Measurements from ENCODE around the gene IGSF9. TPM values are rescaled to one million over a fixed set of nuclear protein-coding genes. Genes with fewer than 3 reads are reported as not detected.
"Not testable (repeated sequence)": the region's sequence is repeated elsewhere in the genome, so short reads cannot be mapped to it uniquely, and the experiment has no call there.

Gene IGSF9
- total and polyA plus RNA-seq, 3 experiments from 2014 or later: 0.04 to 0.11 TPM; not detected in 1

DNA sequence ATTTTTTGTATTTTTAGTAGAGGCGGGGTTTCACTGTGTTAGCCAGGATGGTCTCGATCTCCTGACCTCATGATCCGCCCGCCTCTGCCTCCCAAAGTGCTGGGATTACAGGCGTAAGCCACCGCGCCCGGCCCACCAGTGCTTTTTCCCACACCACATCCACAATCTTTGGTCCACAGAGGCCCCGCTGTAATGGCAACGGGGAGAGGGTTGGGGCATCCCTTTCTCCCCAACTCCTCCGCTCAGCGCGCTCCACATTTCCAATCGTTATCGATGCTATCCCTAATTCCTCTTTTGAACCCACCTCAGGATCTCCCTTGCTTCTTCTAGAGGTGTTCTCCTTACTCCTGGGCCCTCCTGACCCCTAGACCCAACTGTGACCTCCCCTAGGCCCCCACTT is 45.8 kb downstream of the IGSF9 start:
- DNase-seq; H3K4me3 ChIP-seq (ENCODE audit: low read length); H3K36me3 ChIP-seq (ENCODE audit: insufficient read depth, low read length); H3K36me3 Mint-ChIP-seq; H3K4me1 Mint-ChIP-seq; H3K27me3 ChIP-seq (ENCODE audit: insufficient read depth, low read length, poor library complexity, severe bottlenecking); H3K27me3 Mint-ChIP-seq; CTCF ChIA-PET; H3K27ac ChIP-seq (ENCODE audit: low read depth, low read length); H3K4me3 Mint-ChIP-seq; H3K9me3 ChIP-seq (ENCODE audit: low read length); H3K9me3 Mint-ChIP-seq; H3K4me1 ChIP-seq (ENCODE audit: insufficient read depth, low read length): not testable (repeated sequence)
- POLR2A ChIA-PET: interaction anchor here (0.6 kb wide), 1 partner anchor 40 kb away, joined by 3 read pairs; no protein-coding TSS in a partner anchor
- H3K27ac Mint-ChIP-seq: peak overlapping the region in 3 of 8 donors; percentile 33 to 96 (median 60)

DNA sequence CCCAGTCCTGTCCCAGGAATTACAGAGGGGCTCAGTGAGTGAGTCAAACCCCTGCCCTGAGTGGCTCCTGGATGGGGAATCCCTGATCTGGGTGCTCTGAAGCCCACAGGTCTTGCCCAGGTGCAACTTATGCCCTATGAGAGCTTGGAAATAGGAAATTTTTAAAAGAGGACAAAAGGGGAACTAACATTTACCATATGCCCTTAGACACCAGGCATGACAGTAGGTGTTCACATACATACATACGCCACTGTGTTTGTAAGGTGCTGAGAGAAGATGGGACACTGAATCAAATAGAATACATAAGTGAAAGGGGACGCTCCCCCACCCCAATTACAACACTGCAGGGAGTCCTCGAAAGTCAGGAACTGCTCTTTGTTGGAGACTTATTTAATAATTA is 46.9 kb downstream of the IGSF9 start:
- no peak overlapping the region for H3K4me3 Mint-ChIP-seq
- no peaks in the 10 kb centered on the region for H3K36me3 ChIP-seq (ENCODE audit: insufficient read depth, low read length)
- H3K27me3 Mint-ChIP-seq: no peaks in the 10 kb centered on the region
- no peaks in the 10 kb centered on the region for H3K9me3 Mint-ChIP-seq
- DNase-seq: no peak
- H3K27me3 ChIP-seq (ENCODE audit: insufficient read depth, low read length, poor library complexity, severe bottlenecking): no peaks in the 10 kb centered on the region
- no peaks in the 10 kb centered on the region for H3K9me3 ChIP-seq (ENCODE audit: low read length)
- POLR2A ChIA-PET: no interaction called here
- CTCF ChIA-PET: no interaction called here
- H3K4me3 ChIP-seq (ENCODE audit: low read length): no peak overlapping the region
- H3K36me3 Mint-ChIP-seq: peaks cover 0 to 3% (median 0%) of the 10 kb centered on the region in 3 donors
- H3K27ac Mint-ChIP-seq: peak overlapping the region in 2 of 8 donors; percentile 3 to 11
- H3K4me1 ChIP-seq (ENCODE audit: insufficient read depth, low read length): no peaks in the 10 kb centered on the region
- H3K27ac ChIP-seq (ENCODE audit: low read depth, low read length): no peak overlapping the region
- peaks cover 0 to 2% (median 0%) of the 10 kb centered on the region in 3 donors for H3K4me1 Mint-ChIP-seq

DNA sequence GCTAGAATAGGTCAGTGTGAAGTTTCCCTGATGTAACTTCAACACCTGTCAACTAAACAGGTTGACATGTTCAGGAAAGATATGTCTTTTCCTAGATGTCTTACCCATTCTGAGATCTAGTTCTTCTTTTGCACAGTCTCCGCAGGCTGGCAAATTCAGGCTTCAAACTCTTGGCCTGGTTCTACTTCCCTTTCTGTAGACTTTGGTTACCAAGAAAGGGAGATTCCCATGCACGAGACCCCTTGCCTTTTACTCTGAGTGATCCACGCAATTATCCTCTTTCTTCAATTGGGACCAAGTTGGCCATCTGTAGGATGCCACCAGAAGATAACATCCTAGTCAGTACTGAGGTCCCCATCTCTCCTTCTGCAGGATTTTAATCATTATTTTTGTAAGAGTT is 47.5 kb downstream of the IGSF9 start:
- Mint-ChIP-seq H3K4me1 (peaks cover 0 to 2% (median 0%) of the 10 kb centered on the region in 3 donors), H3K9me3 (no peaks in the 10 kb centered on the region), H3K27ac (peak overlapping the region in 1 of 8 donors; percentile 11), H3K36me3 (no peaks in the 10 kb centered on the region), H3K4me3 (no peak overlapping the region), H3K27me3 (no peaks in the 10 kb centered on the region)
- H3K9me3 ChIP-seq (ENCODE audit: low read length): no peaks in the 10 kb centered on the region
- POLR2A ChIA-PET: no interaction called here
- no peaks in the 10 kb centered on the region for H3K36me3 ChIP-seq (ENCODE audit: insufficient read depth, low read length)
- no peak for DNase-seq
- no peaks in the 10 kb centered on the region for H3K4me1 ChIP-seq (ENCODE audit: insufficient read depth, low read length)
- no peak overlapping the region for H3K27ac ChIP-seq (ENCODE audit: low read depth, low read length)
- H3K4me3 ChIP-seq (ENCODE audit: low read length): no peak overlapping the region
- no peaks in the 10 kb centered on the region for H3K27me3 ChIP-seq (ENCODE audit: insufficient read depth, low read length, poor library complexity, severe bottlenecking)
- CTCF ChIA-PET: no interaction called here

DNA sequence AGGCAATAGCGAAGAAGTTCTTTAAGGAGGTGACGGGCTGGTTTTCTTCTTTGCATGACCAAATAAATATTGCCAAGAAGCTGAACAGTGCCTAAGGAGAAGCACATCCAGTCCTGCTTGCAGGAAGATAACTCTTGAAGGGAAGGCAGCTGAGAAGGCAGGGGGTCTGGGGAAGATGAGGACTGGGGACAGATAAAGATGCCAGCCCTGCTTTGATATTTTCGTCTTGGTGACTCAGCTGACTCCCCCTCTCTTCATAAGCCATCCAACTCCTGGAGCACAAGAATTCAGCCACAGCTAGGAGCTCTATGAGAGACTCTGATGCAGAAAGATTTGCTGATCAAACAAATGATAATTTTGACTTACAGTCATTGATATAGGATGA is 48.9 kb downstream of the IGSF9 start:
- ChIA-PET CTCF (interaction anchor here (1.0 to 13.4 kb wide), 2 partner anchors 11 to 98 kb away, joined by 3 to 316 read pairs; partner anchors contain the start of gene FCRL6), POLR2A (no interaction called here)
- no peak overlapping the region for H3K27ac Mint-ChIP-seq
- no peaks in the 10 kb centered on the region for H3K36me3 ChIP-seq (ENCODE audit: insufficient read depth, low read length)
- DNase-seq: no peak
- peaks cover 0 to 3% (median 0%) of the 10 kb centered on the region in 3 donors for H3K36me3 Mint-ChIP-seq
- no peaks in the 10 kb centered on the region for H3K9me3 ChIP-seq (ENCODE audit: low read length)
- no peak overlapping the region for H3K27ac ChIP-seq (ENCODE audit: low read depth, low read length)
- no peaks in the 10 kb centered on the region for H3K4me1 ChIP-seq (ENCODE audit: insufficient read depth, low read length)
- H3K9me3 Mint-ChIP-seq: no peaks in the 10 kb centered on the region
- H3K4me1 Mint-ChIP-seq: peaks cover 2 to 5% (median 3%) of the 10 kb centered on the region in 3 donors
- H3K4me3 Mint-ChIP-seq: no peak overlapping the region
- H3K27me3 Mint-ChIP-seq: no peaks in the 10 kb centered on the region
- H3K27me3 ChIP-seq (ENCODE audit: insufficient read depth, low read length, poor library complexity, severe bottlenecking): no peaks in the 10 kb centered on the region
- no peak overlapping the region for H3K4me3 ChIP-seq (ENCODE audit: low read length)

DNA sequence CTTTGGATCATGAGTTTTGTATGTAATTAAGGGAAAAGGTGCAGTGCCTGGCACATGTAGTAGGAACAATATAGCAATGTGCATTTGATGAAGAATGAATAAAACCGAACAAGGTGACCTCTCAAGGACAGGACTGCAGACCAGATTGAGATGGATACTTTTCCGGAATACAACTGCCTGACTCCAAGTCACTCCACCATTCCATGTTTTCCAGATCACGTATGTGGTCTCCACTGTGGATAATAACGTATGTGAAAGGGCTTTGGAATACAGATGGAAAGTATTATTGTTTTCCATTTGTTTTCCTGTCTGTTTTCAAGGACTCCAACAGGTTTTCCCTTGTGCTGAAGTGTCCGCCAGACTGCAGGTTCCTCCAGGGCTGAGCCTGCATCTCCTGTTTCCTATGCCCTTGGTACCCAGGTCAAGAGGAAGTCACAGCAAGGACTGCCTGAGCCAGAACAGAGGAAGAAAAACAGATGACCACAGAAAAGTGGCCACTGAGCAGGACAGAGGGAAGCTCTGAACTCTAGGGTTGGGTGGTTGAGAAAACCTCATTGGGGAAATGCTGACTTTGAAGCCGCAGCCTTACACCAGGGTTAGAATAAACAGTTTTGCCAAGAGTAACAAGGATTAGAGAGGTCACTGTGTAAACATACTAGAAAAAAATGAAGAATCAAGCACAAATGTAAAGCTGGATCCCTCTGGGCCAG is 49.4 kb downstream of the IGSF9 start:
- Histone ChIP-seq H3K4me1 (ENCODE audit: insufficient read depth, low read length) (no peaks in the 10 kb centered on the region), H3K9me3 (ENCODE audit: low read length) (no peaks in the 10 kb centered on the region), H3K4me3 (ENCODE audit: low read length) (no peak overlapping the region), H3K27me3 (ENCODE audit: insufficient read depth, low read length, poor library complexity, severe bottlenecking) (no peaks in the 10 kb centered on the region), H3K36me3 (ENCODE audit: insufficient read depth, low read length) (no peaks in the 10 kb centered on the region), H3K27ac (ENCODE audit: low read depth, low read length) (no peak overlapping the region)
- peaks cover 0 to 5% (median 0%) of the 10 kb centered on the region in 3 donors for H3K36me3 Mint-ChIP-seq
- no peak for DNase-seq
- ChIA-PET CTCF (interaction anchor here (1.0 to 13.4 kb wide), 3 partner anchors 12 to 97 kb away, joined by 3 to 316 read pairs (median 4); partner anchors contain the start of gene FCRL6), POLR2A (interaction anchor here (1.0 kb wide), 1 partner anchor 28 kb away, joined by 3 read pairs; no protein-coding TSS in a partner anchor)
- no peaks in the 10 kb centered on the region for H3K9me3 Mint-ChIP-seq
- no peak overlapping the region for H3K27ac Mint-ChIP-seq
- H3K4me3 Mint-ChIP-seq: no peak overlapping the region
- H3K27me3 Mint-ChIP-seq: no peaks in the 10 kb centered on the region
- peaks cover 7 to 10% (median 9%) of the 10 kb centered on the region in 3 donors for H3K4me1 Mint-ChIP-seq

DNA sequence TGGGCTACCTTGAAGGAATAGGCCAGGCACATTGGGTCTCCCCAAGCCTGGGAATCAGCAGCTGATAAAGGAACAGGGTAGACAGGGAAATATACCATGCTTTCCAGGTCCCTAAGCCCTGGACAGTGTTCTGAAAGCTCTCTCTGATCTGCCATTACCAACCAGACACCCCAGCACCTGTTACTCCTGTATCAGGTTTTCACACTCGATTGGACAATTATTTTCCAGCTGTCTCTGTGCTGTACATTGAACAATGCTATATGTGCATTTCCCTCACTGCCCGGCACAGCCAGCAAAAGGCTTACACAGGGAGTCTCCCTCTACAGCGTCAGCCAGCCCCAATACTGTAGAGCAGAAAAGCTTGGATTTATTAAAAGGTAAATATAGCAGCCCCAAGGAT is 50.1 kb downstream of the IGSF9 start:
- H3K27me3 Mint-ChIP-seq: no peaks in the 10 kb centered on the region
- no peak overlapping the region for H3K27ac ChIP-seq (ENCODE audit: low read depth, low read length)
- H3K4me3 Mint-ChIP-seq: no peak overlapping the region
- H3K9me3 Mint-ChIP-seq: no peaks in the 10 kb centered on the region
- peaks cover 8 to 11% (median 10%) of the 10 kb centered on the region in 3 donors for H3K4me1 Mint-ChIP-seq
- no peaks in the 10 kb centered on the region for H3K36me3 ChIP-seq (ENCODE audit: insufficient read depth, low read length)
- no peaks in the 10 kb centered on the region for H3K27me3 ChIP-seq (ENCODE audit: insufficient read depth, low read length, poor library complexity, severe bottlenecking)
- POLR2A ChIA-PET: interaction anchor here (1.0 kb wide), 1 partner anchor 29 kb away, joined by 3 read pairs; no protein-coding TSS in a partner anchor
- no peak for DNase-seq
- CTCF ChIA-PET: interaction anchor here (0.6 to 13.4 kb wide), 4 partner anchors 13 to 113 kb away, joined by 3 to 316 read pairs (median 35); partner anchors contain the start of genes DUSP23 and FCRL6
- peaks cover 0 to 5% (median 0%) of the 10 kb centered on the region in 3 donors for H3K36me3 Mint-ChIP-seq
- H3K4me1 ChIP-seq (ENCODE audit: insufficient read depth, low read length): peaks cover 2% of the 10 kb centered on the region
- no peak overlapping the region for H3K27ac Mint-ChIP-seq
- no peaks in the 10 kb centered on the region for H3K9me3 ChIP-seq (ENCODE audit: low read length)
- H3K4me3 ChIP-seq (ENCODE audit: low read length): no peak overlapping the region

DNA sequence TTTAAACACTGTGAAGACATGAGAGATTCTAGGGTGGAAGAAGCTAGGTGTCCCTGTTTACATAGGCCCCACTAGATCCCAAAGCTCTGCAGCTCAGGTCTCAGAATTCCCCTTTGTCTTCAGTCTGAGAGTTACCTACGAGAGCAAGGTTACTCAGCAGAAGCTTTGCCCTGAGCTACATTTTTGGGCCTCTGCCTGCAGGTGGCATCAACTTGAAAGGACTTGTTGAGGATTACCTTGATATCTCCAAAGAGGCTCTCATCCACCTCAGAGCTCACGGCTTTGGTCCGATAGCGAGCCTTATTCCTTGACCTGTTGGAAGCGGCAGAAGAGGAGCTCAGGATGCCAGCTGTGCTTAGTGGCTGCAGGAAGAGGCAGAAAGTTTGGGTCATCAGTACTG is 52.5 kb downstream of the IGSF9 start:
- peaks cover 0 to 5% (median 0%) of the 10 kb centered on the region in 3 donors for H3K36me3 Mint-ChIP-seq
- ChIA-PET CTCF (interaction anchor here (0.7 to 13.4 kb wide), 23 partner anchors 8 to 760 kb away, joined by 3 to 316 read pairs (median 5); partner anchors contain the start of genes DUSP23, FCRL6, IGSF9 and SLAMF8), POLR2A (interaction anchor here (1.1 kb wide), 1 partner anchor 31 kb away, joined by 3 read pairs; no protein-coding TSS in a partner anchor)
- H3K4me1 Mint-ChIP-seq: peaks cover 21 to 26% (median 25%) of the 10 kb centered on the region in 3 donors
- no peak overlapping the region for H3K27ac ChIP-seq (ENCODE audit: low read depth, low read length)
- H3K27me3 ChIP-seq (ENCODE audit: insufficient read depth, low read length, poor library complexity, severe bottlenecking): no peaks in the 10 kb centered on the region
- no peaks in the 10 kb centered on the region for H3K9me3 ChIP-seq (ENCODE audit: low read length)
- no peak for DNase-seq
- no peak overlapping the region for H3K4me3 ChIP-seq (ENCODE audit: low read length)
- no peaks in the 10 kb centered on the region for H3K9me3 Mint-ChIP-seq
- H3K27ac Mint-ChIP-seq: peak overlapping the region in 1 of 8 donors; percentile 41
- H3K4me3 Mint-ChIP-seq: no peak overlapping the region
- no peaks in the 10 kb centered on the region for H3K36me3 ChIP-seq (ENCODE audit: insufficient read depth, low read length)
- H3K4me1 ChIP-seq (ENCODE audit: insufficient read depth, low read length): peaks cover 17% of the 10 kb centered on the region
- H3K27me3 Mint-ChIP-seq: no peaks in the 10 kb centered on the region

Measured in CD8-positive, alpha-beta memory T cell (primary cell).